Measurements from ENCODE around the gene PTGER4.

DNA sequence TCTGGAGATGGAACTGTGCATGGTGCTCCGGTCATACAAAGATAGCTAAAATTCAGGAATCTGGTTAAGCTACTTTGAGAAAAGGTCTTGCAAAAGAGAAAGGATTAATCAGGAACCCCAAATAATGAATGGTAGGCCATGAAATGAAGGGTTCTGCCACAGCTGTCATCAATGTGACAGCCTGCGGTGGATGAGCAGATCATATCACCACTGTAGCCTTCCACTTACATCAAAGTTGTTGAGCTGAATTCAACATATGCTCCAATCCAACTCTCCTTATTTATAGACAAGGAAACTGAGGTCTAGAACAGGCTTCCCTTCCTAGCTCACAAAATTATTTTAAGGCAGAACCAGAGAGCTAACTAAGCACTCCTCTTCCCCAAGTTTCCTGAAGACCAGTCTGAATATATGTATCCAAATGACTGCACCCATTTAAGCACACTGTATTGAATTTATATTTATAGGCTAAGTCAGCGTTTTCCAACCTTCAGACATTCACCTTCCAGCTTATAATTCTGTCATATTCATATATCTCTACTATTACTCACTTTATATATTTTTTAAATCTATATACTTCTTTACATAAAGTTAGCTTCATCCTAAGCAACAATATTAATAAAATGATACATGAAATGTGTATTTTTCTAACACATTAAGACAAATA lies 13.9 kb upstream of the PTGER4 start:
- TF ChIP-seq CTCF (IDR thresholded peaks at IDR 0.05) (no peak), POLR2A (IDR thresholded peaks at IDR 0.05; ENCODE audit: low read depth) (no peak), EP300 (IDR thresholded peaks at IDR 0.05) (no peak), POLR2AphosphoS5 (IDR thresholded peaks at IDR 0.05) (no peak)
